ENCODE data around the gene MAOB.

DNA sequence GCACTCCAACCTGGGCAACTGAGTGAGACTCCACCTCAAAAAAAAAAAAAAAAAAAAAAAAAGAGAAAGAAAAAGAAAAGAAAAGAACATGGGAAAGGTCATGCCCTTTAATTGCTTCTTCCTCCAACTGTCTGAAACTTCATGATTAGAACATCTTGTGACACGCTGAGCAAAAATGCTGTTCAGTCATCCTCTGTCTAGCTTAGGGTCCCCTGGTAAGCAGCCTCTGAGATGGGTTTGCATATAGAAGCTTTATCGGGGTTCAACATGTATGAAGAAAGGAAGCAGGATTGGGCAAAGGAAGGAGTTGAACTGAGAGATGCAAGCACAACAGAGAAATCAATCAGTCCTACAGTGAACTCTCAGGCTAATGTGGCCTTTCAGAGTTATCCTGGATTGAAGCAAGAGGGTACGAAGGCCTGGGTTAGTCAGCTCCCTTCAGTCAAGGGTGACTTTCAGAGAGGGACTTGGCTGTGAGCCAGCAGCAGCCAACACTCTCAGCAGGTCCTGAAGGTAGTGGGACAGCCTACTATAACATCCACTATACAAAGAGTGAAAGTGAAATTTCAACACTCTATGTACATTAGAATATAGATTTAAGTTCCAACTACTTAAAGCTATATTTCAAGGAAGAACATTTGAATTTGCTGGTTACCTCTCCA is 11.4 kb downstream of the MAOB start:
- TF ChIP-seq, protein P1, sequence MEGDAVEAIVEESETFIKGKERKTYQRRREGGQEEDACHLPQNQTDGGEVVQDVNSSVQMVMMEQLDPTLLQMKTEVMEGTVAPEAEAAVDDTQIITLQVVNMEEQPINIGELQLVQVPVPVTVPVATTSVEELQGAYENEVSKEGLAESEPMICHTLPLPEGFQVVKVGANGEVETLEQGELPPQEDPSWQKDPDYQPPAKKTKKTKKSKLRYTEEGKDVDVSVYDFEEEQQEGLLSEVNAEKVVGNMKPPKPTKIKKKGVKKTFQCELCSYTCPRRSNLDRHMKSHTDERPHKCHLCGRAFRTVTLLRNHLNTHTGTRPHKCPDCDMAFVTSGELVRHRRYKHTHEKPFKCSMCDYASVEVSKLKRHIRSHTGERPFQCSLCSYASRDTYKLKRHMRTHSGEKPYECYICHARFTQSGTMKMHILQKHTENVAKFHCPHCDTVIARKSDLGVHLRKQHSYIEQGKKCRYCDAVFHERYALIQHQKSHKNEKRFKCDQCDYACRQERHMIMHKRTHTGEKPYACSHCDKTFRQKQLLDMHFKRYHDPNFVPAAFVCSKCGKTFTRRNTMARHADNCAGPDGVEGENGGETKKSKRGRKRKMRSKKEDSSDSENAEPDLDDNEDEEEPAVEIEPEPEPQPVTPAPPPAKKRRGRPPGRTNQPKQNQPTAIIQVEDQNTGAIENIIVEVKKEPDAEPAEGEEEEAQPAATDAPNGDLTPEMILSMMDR (IDR thresholded peaks at IDR 0.05), result no peak
- TF ChIP-seq ZFX (IDR thresholded peaks at IDR 0.05; ENCODE audit: borderline replicate concordance), result no peak
